ENCODE data around the gene GFOD2.
"Not testable (repeated sequence)": the region's sequence is repeated elsewhere in the genome, so short reads cannot be mapped to it uniquely, and the experiment has no call there.

The GFOD2 gene, protein sequence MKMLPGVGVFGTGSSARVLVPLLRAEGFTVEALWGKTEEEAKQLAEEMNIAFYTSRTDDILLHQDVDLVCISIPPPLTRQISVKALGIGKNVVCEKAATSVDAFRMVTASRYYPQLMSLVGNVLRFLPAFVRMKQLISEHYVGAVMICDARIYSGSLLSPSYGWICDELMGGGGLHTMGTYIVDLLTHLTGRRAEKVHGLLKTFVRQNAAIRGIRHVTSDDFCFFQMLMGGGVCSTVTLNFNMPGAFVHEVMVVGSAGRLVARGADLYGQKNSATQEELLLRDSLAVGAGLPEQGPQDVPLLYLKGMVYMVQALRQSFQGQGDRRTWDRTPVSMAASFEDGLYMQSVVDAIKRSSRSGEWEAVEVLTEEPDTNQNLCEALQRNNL

DNA sequence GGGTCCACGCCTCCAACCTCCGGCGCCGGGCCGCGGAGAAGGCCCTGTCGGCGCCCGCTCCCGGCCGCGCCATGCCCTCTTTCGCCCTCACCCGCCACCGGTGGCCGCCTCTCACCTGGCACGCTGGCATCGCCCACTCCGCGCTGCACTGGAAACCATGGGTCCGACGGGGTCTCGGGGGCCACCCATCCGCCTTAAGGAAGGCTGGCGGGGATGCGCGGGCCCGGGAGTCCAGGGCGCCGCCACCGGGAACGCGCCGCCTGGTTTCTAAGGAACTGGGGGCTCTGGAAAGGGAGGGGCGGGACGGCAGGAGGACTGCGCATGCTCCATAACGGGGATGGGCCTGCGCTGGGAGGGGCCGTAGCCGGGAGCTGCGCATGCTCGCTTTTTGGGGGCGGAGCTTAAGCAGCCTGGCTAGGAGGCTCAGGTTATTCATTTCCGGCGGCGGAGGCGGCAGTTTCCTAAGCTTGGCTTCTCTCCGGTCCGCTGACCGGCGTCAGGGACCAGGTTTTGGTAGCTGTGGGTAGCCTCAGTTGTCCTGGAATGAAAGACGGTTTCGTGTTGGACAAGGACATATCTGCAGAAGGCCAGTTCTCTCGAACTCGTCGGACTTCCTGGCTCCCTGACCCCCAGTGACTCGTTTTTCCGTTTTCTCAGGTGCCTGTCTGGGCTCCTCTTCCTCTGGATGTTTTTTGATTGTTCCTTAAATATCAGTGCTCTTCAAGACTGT is at the start of gene GFOD2:
Gene GFOD2, minus strand, starts transcription at position 269 of the 730 bp plus-strand sequence. CDS start 33,601 bp downstream, outside the sequence.
- peak; percentile 81 for DNase-seq

DNA sequence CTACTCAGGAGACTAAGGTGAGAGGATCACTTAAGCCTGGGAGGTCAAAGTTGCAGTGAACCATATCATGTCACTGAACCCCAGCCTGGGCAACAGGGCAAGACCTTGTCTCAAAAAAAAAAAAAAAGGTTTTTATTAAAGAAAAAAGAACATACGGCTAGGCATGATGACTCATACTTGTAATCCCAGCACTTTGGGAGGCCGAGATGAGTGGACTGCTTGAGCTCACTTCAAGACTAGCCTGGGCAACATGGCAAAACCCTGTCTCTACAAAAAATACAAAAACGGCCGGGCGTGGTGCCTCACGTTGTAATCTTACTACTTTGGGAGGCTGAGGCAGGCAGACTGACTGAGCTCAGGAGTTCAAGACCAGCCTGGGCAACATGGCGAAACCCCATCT is 48.8 kb upstream of the GFOD2 start:
- no peak for DNase-seq

- DNase-seq, result no peak
Observed at GRCh38 chr16:67766291-67766690, 47.2 kb upstream of the GFOD2 start.

GRCh38 chr16:67764158-67764667 is 45.1 kb upstream of the GFOD2 start:
- no peak for DNase-seq

- DNase-seq, result no peak
Observed at GRCh38 chr16:67763066-67763465, 44.0 kb upstream of the GFOD2 start.

GRCh38 chr16:67762385-67762784 is 43.3 kb upstream of the GFOD2 start:
- no peak for DNase-seq

DNA sequence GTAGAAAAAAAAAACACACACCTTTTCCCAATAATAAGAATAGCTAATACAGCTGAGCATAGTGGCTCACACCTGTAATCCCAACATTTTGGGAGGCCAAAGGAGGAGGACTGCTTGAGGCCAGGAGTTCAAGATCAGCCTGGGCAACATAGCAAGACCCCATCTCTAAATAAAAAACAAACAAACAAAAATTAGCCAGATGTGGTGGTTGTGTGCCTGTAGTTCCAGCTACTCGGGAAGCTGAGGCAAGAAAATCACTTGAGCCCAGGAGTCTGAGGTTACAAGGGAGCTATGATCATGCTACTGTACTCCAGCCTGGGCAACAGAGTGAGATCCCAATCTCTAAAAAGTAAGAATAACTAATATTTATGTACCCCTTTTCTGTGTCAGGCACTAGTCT is 42.8 kb upstream of the GFOD2 start:
- no peak for DNase-seq

DNA sequence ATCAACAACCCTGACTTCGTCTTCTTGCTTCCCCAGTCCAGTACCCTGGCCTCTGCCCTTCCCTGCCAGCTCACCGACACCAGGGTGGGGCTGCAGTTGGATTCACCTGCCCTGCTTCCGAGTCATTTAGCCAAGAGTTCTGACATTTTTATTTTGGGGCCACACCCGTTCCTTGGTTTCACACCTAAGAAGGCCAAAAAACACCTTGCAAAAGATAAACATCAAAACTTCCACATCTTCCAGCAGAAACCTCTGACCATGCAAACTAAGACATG is 41.8 kb upstream of the GFOD2 start:
- DNase-seq, result no peak

- no peak for DNase-seq
Observed at GRCh38 chr16:67760206-67760955, 41.3 kb upstream of the GFOD2 start.

DNA sequence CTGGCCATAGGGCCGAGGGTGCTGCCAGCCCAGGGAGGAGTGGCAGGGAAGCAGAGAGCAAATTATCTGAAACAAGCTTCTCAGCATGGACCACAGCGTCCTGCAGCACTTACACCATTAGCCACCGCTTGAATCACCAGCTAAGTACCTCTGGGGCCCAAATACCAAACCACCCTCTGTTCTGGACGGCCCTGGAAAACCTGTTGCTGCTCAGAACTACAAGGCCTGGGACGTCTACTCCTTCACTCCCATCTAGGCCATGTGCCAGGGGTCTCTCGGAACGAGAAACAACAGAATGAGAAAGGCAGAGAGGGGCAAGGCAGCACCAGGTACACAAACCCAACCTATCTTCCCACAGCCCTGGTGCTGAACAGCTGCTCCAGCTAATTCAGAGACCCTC is 39.9 kb upstream of the GFOD2 start:
- DNase-seq, result no peak

DNA sequence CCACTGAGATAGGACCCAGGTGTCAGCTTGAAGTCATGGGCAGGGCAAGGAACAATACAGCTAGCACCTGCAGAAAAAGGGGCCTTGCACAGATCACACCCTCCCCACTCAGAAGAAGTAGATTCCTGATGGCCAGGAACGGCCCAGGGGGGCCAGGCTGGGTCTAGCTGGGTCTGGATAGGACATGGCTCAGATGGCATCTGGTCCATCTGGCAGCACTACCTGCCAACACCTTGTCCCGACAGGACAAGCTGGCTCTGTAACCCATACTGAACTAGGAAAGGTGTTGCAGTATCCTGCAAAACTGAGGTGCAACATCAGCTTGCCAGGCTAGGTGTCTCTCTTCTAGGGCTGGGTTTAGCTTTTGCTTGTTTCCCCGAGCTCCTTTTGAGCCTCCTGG is 38.9 kb upstream of the GFOD2 start:
- no peak for DNase-seq

DNA sequence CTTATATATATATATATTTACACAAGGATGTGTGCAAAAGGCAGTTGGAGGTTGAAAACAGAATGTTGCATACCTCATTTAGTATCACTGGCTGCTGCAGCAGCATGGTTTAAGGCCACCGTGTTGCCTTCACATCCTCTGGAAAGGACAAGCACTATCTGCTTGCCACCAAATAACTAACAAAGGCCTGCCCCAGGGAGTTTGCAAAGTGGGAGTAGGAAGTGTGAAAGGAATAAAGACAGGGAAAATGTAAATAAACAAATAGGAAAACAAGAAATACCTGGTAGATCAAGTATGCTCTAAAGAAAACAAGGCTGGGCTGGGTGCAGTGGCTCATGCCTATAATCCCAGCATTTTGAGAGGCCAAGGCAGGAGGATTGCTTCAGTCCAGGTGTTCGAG is 33.5 kb upstream of the GFOD2 start:
- DNase-seq, result no peak

- not testable (repeated sequence) for DNase-seq
Observed at GRCh38 chr16:67751331-67751730, 32.2 kb upstream of the GFOD2 start.

GRCh38 chr16:67750466-67750865 is 31.4 kb upstream of the GFOD2 start:
- DNase-seq, result no peak

DNA sequence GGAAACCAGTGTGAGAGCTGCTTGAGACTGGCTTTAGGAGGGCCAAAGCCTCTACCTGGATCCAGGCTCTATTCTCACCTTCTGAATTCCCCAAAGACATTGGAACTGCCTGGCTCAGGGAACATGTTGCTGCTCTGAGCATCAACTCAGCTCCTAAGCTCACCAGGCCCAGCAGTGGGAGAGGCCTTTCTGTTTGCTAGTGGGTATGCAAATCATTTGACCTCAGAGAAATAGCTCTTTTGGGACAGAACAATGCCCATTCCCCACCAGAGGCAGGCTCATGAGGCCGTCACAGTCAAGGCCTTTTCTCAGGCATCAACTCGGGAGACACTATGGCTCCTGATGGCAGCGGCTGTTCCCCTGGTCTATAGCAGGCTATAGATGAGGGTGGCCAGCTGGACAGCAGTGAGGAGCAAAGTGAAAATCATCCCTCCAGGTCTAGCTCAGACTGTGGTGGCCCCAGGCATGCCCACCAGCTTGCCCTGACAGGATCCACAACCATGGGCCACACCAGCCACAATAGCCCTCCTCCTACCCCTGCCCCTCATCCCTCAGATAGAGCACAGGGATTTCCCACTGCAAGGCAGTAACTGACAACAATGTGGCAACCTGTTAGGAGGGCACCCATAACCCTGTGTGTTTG is 30.4 kb upstream of the GFOD2 start:
- DNase-seq, result no peak

DNA sequence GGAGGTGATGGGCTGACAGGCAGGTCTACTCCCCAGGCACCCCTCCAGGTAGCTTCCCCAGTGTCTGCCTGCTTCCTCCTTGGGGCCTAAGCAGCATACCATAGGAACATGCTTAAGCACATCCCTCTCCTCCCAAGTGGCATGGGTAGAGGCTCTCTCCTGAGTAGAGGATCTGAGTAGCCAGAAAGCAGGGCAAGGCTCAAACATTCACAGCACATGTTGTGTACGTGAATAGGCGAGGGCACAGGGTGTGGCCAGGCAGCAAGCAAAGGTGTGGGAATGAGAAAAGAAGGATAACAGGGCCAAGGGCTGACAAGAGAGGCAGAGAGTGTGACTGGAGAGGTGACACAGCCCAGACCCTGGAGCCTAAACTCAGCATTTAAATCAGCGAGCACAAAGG is 29.7 kb upstream of the GFOD2 start:
- no peak for DNase-seq

DNA sequence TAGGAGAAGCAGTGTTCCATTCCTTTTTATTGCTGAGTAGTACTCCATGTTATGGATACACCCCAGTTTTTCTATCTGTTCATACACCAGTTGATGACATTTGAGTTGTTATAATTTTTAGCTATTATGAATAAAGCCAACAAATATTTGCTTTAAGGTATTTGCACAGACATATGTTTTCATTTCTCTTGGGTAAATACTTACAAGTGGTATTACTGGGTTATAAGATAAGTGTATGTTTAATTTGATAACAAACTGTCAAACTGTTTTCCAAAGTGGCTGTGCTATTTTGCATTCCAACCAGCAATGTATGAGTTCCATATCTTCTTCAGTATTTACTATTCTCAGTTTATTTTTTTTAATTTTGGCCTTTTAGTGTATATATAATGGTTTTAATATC is 27.7 kb upstream of the GFOD2 start:
- DNase-seq, result no peak

DNA sequence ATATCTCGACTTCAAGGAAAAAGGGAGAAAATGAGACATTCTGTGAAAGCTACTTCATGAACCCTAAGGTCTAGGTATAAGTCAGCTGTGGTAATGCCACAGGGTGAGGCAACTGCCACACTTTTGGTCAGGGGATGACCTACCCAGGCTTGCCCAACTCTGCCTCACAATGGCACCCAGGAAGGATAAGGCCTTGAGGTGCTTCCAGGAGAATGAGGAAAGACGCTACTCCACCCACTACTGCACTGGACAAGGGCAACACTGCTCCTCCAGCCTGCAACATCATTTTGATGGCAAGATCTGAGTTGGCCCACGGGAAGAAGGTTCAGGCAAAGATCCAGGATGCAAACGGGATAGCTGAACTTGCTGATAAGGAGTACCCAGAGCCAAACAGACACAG is 22.0 kb upstream of the GFOD2 start:
- no peak for DNase-seq

DNA sequence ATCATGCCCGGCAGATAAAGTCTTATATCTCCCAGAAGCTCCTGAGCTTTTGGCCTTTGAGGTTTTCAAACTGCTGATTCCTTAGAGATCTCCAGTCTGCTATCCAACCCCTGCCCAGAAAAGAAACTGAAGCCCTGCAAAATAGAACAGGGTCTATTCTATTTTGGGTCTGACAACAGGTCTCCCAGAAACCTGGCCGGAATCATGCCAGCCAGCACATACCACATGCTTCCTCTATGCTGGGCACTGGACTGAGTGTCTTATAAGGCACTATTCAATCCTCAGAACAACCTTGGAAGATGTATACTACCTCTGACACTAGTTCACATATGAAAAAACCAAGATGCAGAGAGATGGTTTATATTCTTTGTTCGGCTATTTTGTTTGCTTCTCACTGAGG is 21.3 kb upstream of the GFOD2 start:
- no peak for DNase-seq

GRCh38 chr16:67736858-67737257 is 17.7 kb upstream of the GFOD2 start:
- DNase-seq, result no peak

DNA sequence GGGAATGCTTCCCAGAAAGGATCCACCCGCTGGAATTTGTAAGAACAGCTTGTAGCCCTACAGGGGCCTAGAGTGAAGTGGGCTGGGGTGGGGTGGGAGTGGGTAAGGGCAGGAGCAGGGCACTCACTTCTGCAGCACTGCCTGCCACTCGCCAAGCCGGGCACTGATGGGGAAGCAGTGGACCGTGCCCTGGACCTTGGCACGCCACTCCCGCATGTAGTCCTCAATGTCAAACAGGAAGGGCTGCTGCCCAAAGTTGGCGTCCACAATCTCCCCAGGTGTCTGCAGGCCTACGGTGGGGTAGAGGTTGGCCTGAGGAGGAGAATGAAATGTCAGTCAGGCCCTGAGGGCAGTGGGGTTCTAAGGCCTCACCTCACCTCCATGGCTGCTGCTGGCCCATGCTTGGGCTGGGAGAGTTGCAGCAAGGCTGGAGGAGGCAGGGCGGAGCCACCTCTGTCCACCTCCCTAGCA is 15.7 kb upstream of the GFOD2 start:
- no peak for DNase-seq

DNA sequence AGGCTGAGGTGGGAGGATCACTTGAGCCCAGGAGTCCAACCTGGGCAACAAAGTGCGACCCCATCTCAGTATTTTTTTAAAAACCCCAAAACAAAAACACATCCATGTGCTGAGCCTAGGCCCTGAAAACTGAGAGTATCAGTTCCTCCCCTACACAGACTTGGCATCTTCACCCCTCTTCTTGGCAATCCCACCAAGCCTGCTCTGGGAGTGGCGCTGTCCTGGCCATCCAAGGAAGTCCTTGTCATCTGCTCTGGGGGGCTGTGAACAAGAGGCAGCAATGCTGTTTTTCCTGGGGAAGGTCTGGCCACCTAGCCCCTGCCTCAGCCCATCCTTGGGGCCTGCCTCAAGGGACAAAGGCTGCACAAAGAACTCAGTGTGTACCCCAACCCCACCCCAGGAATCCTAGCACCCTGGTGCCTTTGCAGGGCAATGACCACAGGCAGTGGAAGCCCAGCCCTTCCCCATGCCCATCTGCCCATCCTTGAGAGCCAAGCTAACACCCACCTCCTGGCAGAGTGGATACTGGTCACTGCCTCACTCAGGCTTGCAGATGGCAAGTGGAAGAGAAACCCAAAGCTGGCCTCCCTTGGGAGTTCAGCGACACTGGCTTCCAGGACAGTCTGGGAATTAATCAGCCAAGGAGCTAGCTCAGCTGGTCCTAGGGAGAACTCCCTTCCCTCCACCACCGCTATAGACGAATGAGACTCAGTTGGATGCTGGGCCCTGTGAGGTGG is 14.8 kb upstream of the GFOD2 start:
- no peak for DNase-seq

DNA sequence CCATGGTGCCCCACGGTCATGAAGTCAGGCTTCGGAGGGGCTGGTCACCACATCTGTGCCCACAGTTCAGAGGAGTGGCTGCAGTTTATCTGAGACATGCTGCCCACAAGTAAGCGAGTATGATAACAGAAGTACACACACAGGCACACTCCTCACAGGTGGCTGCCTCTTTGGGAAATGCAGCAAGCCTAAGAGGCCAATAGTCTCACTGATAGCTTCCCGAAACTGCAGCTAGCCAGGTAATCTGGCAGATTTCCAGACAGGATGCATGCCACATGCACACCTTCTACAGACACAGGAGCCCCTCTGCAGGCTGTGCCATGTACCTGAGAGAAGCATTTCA is 12.6 kb upstream of the GFOD2 start:
- DNase-seq, result no peak

Measured in NCI-H1105 (cell line).